KG1 (cell line): ENCODE results near the gene C4orf50.

Source experiments
- DNase-seq: peaks from one replicate; lab custom pipeline; 2025; lab: John Stamatoyannopoulos, UW

The C4orf50 gene

DNA sequence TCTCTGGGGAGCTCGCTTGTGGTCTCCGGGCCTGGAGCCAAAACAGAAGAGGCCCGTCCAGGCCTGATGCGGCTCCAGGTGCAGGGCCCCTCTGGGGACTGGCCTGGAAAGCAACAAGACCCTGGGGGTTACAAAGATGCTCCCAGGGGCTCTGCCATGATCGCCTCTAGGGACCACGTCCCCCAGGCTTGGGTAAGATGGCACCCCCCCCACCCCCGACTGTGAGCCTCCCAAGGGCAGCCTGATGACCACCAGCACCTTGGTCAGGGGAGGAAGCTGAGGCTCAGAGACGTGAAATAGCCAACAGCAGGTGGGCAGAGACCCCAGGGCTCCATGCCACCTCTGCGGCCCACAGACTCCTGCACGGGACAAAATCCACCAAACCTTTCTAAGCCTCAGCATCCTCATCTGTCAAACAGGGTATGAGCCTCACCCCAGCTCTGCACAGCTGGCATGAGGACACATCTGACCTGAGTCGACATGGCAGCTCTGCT, 25.4 kb downstream of the C4orf50 start:
- no peak for DNase-seq

DNA sequence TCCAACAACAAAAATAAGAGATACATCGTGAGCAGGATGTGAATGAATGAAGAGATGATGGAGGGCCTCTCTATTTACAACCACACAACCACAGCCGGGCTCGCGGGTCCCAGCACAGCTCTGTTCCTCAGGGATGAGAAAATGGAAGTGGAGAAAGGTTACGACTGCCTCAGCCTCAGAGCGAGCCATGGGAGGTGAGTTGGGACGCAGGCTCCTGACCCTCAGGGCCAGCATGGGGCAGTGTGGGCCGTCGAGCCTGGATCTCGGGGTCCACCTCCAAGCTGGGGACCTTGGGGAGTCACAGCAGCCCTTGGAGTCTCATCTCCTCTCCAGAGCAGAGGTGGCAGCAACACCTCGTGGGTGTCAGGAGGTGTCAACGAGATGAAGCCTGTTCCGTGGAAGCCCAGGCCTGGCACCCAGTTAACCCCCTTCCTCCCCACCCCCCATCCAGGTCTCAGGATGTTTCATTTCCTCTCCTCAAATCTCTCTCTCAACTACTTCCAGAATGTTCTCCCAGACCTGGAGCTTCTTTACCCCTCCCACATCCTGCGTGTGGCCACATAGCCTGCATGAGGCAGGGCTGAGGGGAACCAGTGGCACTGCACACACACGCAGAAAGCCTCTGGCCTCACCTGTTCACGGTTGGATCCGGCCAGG, 25.9 kb downstream of the C4orf50 start:
- no peak for DNase-seq

DNA sequence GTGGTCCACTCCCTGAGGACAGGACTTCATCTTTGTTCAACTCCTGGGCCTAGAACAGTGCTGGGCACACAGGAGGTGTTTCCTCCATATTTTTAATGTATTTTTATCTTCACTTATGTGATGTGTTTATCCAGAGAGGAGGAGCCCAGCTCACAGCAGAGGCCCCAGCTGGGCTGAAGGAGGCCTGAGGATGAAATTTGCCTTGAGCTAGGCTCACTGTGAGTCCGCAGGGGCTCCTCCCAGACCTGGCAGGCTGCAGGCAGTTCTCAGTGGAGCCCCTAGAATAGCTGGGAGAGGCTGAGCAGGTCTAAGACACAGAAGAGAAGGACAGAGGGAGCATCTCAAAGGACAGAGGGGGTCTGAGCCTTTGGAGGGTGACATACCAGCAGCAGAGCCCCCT, 26.8 kb downstream of the C4orf50 start:
- no peak for DNase-seq

DNA sequence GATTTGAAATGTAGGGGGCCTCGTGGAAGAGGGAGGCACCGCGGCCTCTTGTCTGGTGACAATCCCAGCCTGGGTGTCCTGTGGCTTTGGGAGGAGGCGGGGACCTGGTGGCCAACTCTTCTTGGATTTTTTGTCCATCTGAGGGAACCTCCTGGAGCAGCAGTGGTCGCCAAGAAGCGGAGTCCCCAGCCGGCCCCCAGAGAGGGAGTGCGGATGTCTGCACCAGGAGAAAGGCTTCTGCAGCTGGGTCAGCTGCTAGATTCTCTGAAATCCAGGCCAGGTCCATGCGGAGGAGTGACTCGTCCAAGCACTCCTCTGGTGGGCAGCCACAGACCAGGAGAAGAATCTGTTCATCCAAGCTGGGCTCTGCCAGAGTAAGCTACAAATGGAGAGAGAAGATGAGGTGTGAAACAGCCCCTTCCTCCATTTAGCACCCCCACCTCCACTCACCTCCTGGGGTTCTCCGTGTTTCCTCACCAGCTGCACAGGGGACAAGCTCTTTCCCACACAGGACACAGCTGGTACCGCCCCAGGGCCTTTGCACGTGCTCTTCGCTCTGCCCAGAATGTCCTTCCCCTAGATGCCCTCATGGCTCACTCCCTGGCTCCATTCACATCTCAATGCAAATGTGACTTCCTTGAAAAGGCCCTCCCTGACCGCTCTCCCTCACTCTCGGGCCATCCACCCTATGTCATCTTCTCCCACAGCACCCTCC, 27.6 kb downstream of the C4orf50 start:
- DNase-seq, result no peak

DNA sequence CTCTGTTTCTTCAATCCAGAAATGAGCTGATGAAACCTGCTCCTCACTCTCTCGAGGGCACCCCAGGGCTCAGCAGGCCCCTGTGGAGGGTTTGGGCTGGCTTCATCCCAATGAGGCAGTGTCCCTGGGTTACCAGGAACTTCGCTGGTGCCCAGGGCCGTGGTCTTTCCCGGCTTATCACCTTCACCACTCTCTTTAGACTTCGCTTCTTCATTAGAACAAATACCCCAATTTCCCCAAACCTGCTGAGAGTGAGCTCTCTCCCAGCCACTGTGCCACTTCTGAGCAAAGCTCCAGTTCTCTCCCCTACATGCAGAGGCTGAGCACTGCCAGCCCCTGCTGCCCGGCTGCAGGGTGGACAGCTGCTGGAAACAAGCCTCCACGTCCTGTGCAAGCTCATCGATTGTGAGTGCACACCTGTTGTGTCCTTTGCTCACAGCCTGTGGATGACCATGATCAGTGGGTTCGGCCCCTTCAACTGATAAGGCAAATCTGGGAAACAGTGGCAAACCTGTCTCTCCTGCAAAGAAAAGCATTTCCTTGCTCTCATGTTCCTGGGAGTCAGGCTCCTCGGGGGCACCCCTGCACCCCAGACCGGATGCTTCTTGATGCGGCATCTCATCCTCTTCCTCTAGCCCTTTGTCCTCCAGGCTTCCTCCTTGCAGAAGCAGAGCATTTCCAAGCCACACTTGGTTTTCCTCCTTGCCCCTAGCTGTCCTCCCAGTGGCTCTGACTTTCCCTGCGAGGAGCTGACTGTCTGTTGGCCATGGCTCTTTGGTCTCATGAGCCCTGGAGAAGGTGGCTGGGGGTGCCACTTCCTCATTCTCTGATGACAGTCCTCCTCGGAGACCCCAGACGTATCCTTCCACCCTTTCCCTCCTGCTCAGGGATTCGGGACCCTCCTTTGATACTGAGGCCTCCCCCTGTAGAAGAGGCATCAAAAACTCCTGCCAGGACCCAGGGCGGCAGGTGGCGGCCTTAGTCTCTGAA, 28.7 kb downstream of the C4orf50 start:
- no peak for DNase-seq

DNA sequence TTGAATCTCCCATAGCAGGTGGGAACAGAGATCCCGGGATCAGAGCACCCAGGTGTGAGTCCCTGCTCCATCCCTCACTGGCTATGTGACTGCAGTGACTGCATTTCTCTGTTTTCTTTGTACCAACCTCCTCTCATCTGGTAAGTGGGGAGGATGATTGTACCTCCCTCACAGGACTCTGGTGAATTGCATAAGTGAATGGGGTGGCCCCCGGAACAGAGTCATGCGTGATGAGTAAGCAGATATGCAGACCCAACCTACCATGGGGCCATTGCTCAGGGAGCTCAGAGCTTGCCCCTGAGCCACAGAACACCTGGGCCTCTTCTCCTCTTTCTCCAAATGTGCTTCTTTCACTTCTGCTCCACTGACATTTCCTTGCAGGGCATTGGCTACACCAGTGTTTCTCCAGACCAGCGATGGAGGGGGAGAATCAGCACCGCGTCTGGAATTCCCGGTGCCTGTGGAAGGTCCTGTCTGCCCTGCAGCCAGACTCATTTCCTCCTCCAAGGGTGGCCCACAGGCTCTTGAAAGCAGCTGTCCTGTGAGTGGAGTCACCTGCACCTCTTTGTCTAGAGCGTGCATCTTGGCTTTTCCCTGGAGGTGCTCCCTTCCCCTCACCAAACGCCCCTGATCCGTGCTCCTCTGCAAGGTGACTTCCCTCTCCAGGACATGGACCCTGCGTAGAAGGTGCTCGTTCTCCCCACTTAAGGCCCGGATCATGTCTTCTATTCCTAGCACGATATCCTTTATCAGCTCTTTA, 30.0 kb downstream of the C4orf50 start:
- DNase-seq, result no peak

DNA sequence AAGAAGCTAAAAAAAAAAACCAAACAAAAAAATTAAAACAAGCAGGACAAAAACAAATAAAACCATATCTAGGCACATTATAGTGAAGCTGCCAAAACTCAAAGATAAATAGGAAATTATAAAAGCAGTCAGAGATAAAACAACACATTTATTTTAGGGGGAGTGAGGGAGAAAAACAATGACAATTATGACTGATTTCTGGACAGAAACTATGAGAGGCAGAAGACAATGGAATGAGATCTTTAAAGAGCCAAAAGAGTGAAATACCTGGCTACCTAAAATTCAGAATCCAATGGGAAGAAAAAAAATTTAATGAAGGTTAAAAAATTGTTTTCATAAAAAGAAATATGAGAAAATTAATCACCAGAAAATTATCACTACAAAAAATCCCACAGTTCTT, 33.4 kb downstream of the C4orf50 start:
- DNase-seq, result no peak

DNA sequence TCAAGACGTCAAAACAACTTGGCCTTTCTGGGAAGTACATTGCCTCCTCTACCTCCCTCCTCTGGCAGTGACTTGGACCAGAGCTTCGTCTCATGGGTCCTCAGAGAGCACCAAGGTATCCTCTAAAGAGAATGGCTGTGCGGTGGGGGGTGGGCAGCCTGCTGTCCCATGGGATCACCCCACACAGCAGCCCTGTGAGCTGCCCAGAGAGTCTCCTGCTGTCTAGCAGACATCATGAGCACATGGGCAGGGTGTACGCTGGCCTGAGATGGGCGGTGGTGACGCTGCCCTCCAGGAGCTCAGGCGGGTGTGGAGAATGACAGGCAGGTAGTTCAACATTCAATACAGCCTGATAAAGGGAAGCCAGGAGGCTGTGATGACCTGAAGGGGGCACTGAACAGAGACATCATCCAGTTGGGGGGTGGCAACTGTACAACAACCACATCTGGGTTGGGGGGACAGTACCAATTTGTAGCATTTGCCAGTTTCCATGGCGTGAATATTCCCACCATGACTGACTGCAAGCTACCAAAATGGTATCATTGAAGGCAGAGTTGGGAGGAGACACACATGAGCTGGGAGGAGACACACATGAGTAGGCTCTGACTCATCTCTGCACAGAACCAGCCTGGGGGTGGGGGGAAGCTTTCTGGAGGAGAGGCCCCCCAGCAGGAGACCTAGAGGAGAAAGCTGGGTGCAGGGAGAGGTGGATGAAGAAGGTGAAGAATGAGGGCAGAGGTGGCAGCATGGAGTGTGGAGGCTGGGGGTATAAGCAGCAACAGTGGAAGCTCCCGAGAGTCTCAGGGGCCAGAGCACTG, 35.9 kb downstream of the C4orf50 start:
- no peak for DNase-seq

DNA sequence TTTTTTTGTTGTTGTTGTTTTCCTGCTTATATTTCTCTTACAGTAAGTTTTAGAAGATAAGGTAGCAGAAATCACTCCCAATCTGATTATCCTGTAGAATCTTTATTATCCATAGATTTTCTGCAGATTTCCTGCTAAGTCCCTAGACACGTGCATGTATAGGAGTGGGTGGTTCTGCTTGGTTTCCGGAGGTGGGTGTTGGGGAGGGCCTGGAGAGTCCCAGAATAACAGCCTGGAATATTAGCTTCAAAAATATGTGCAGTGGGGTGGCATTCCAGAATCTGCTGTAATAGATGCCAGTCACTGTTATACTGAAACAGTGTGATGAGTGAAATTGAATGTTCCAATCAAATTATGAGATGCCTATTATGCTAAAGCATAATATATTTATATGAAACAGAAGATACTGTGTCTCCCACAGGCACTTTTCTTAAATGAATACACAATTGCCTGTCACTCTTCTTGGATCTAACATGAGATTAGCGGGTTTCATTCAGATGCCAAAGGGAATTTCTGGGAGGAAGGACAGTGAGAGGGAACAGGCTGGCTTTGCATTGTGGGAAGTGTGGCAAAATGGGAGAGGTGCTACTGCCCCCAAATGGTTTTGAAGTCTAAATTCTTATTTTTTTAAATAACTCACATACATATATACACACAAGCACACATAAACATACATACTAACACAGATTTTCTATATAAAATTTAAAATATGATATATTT, 37.6 kb downstream of the C4orf50 start:
- DNase-seq, result no peak

DNA sequence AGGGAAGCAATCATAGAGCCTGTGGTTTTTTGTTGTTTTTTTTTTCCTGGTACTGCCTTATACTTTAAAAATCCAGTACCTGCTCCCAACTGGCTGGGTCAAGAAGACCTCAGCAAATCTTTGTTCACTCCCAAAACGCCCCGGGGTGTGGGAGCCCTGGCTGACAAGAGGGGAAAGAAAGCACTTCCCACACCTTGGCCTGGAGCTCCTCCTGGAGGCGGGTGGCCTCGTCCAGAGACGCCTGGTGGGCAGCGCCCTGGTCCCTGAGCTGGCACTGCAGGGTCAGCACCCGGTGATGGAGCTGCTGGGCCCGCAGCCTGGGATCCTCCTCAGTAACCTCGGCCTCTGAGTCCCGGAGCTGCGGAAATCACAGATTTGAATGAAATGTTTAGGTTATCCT, 38.2 kb downstream of the C4orf50 start:
- no peak for DNase-seq

DNA sequence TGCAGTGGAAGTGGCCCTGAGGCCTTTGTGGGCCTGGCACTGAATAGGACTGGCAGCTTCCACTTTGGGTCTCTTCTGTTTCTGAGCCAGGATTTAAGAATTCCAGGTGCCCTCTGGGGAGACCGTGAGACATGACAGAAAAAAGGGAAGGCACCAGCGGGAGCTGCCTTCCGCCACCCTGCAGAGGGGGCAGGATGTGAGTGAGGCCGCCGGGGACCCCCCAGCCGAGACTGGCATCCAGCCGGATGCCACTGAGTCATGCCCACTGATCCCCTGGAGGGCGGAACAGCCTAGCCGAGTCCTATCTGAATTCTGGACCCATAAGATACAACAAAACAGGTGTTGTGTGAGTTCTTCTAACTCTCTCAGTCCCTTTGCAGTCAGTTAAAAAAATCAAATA, 41.3 kb downstream of the C4orf50 start:
- DNase-seq, result no peak

DNA sequence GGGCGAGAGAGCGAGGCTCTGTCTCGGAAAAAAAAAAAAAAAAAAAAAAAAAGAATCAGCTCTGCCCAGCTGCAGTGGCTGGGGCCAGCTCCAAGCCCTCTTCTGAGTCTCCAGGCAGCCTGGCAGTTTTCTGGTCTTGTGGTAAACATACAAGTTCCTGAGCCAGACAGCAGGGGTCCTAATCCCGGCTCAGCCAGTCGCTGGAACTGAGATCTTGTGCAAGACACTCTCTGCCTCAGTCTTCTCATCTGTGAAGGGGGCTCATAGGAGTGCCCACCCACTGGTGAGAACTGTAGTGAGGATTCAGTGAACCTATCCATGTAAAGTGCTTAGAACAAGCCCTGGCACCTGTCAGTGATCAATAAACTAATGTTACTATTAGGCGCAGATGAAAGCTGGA, 41.8 kb downstream of the C4orf50 start:
- DNase-seq, result no peak

DNA sequence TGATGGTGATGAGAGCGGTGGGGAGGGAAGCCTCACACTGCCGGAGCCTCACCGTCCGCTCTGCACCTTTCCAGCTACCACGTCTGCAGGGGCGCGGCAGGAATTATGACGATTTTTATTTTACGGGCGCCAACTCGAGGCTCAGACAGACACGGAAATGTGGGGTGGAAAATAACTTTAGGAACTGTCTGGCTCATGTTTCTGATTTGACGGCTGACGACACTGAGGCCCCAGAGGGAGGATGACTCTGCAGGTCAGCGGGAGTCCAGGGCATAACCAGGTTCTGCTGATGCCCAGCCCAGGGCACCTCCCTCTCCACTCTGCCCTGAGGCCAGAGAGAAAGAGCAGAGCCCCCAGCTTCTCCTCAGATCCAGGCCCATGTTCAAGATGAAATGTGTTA, 43.9 kb downstream of the C4orf50 start:
- DNase-seq, result no peak

DNA sequence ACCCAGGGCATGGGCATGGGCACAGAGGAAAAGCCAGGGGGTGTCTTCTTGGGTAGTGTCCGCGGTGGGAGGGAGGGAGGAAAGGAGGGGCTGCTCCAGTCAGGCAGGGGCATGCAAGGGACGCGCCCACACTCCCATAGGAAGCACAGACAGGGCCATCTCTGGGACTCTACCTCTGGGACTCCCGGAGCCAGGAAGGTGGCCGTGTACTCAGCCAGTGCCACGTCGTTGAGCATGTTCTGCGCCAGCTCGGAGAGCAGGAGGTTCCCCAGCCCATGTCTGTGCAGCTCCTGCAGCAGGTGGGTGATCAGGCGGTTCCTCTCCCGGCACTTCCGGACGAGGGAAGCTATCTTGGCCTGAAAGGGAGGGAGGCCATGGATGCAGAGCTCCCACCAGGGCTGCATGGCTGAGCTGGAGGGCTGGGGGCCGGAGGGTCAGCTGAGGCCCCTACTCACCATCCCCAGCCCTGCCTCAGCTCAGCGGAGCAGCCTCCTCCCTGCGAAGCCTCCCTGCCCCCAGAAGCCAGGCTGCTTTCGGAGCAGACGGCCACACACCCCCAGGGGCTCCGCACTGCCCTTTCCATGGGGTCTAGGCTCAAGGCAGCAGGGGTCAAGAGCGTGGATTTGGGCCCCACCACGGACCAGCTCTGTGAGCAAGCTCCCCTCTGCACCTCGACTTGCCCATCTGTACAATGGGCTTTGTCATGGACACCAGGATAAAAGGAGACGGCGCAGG, 44.6 kb downstream of the C4orf50 start:
- DNase-seq, result no peak

DNA sequence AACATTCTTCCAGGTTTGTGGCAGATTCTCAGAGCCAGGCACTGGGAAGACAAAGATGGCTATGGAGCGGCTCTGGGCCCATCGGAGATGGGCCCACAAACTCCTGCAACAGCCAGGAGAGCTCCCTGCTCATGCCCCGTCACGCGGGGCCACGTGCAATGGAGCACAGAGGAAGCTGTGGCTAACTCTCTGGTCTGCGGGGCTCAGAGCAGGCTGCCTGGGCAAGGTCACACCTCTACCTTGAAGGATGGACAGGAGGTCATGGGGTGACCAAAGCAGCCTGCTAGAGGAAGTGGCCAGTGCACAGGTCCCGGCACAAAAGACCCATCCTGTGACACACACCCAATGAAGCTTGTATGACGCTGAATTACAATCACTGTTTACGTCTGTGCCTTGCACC, 45.2 kb downstream of the C4orf50 start:
- DNase-seq, result no peak

DNA sequence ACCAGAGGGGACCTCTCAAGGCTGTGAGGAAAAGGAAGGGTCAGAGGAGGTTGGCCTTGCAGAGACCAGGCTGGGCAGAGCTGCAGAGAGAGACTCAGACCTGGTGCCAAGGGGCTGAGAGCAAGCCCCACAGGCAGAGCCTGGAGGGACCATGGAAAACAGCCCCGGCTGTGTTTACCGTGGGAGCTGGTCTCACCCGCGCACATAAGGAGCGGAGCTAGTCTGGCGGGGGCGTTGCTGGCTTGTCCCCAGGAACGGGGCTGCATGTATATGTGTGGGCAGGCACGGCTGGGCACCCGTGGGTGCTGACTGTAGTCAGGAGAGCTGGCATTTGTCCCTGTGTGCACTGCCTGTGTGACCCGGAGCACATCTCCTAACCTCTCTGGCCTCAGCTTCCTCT, 45.7 kb downstream of the C4orf50 start:
- no peak for DNase-seq

DNA sequence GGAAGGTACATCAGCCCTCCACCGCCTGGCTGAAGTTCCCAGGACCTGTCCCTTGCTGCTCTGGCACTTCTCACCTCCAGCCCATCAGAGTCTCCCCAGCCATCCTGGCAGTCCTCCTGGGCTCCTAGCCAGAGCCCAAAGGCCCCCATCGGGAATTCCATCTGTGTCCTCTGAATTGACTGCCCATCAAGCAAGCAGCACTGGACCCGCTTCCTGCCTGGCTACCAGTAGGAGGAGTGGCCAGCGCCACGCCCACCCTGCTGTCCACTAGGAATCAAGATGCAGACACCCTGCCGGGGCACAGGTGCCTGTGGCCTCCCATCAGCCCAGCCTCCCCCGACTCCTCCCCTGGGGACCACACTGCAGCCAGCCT, 47.2 kb downstream of the C4orf50 start:
- DNase-seq, result no peak

DNA sequence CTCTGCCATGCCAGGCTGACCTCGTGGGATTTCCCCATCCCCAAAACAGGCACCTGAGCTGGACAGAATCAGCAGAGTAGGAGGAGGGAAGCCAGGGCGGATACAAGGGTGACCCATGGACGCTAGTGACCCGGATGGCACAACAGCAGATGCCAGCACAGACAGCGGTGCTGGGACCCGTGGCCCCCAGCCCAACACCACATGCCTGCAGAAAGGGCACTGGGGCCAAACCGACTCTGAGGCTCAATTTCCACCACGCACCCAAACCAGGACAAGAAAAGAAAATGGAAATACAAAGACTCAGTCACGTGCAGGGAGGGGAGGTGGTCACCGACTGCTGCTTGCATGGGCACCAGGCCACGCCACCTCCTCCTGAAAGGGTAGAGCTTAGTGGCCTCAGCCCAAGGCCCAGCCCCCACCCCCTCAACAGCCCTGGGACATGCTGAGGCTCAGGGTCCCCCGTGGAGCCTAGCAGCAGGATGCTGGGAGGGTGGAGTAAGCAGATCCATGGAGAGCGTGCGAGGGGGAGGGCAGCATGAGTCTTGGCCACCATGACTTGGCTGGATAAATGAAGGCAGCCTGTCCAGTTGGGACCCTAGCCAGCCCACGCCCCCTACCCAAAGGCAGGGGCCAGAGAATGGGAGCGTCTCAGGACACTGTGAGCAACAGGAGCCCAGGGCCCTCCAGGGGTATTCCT, 47.7 kb downstream of the C4orf50 start:
- no peak for DNase-seq

DNA sequence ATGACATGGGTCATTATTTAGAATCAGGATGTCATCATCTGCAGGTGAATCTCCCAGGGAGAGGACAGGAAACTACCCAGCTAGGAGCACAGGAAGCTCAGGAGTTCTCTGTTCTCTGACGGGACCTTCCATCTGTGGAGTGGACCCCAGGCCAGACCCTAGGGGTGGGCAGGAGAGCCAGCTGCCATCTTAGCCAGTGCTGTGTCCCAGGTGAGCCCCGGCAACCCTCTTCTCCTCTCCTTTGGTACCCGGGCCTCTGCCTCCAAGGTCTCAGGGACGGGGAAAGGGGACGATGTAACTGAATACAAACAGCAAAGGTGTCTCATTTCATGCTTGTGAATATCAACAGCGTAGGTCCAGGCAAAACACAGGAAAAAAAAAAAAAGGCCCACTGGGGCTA, 48.5 kb downstream of the C4orf50 start:
- DNase-seq, result no peak
